ENCODE measurements around the gene C12orf54. TPM values are rescaled to one million over a fixed set of nuclear protein-coding genes. Genes with fewer than 3 reads are reported as not detected.
"Not testable (repeated sequence)": the region's sequence is repeated elsewhere in the genome, so short reads cannot be mapped to it uniquely, and the experiment has no call there.

The C12orf54 gene
- total and polyA plus RNA-seq, 2 of the 8 experiments (the other 6 are each of a cell fraction or from before 2014, with no cell fraction given): not detected

GRCh38 chr12:48489012-48489411 lies 6.7 kb downstream of the C12orf54 start:
- Histone ChIP-seq H3K9ac (replicated peaks in 1 of 4; ENCODE audit: extremely low read depth in 1 of 4, low read depth in 3 of 4, low read length in 3 of 4) (no peak overlapping the region), H3K56ac (replicated peaks; ENCODE audit: insufficient read length, low read depth, low read length) (no peak overlapping the region), H3K4ac (replicated peaks; ENCODE audit: insufficient read length, low read depth, low read length) (no peak overlapping the region), H3K18ac (ENCODE audit: extremely low read depth, low read length) (no peak overlapping the region), H2AK5ac (ENCODE audit: low read depth, low read length) (no peak overlapping the region), H3K14ac (ENCODE audit: insufficient read length) (no peak overlapping the region), H3K23me2 (ENCODE audit: low read depth, low read length) (no peaks in the 10 kb centered on the region), H3K4me1 (replicated peaks in 1 of 4; ENCODE audit: control insufficient read depth in 3 of 4, insufficient read depth in 4 of 4, low read length in 3 of 4) (no peaks in the 10 kb centered on the region), H3K4me3 (ENCODE audit: extremely low read depth in 1 of 4, insufficient read depth in 2 of 4, low read depth in 3 of 4, low read length in 4 of 4) (no peak overlapping the region), H2BK20ac (ENCODE audit: low read length) (no peak overlapping the region), H3K79me1 (ENCODE audit: low read depth, low read length) (no peaks in the 10 kb centered on the region), H3K23ac (ENCODE audit: insufficient read length) (no peak overlapping the region), H3K4me2 (ENCODE audit: insufficient read depth in 1 of 2, low read depth in 2 of 2, low read length in 2 of 2) (no peak overlapping the region), H3K9me3 (ENCODE audit: insufficient read depth in 2 of 2, low read depth in 1 of 2, low read length in 1 of 2) (peaks cover 11 to 28% of the 10 kb centered on the region in 2 experiments; a peak in 3 of 4 replicates), H4K20me1 (replicated peaks in 1 of 2; ENCODE audit: control insufficient read depth in 1 of 2, insufficient read depth in 2 of 2, low read length in 2 of 2) (no peaks in the 10 kb centered on the region), H4K91ac (replicated peaks; ENCODE audit: insufficient read length, low read length) (no peak overlapping the region), H3K27me3 (replicated peaks in 1 of 4; ENCODE audit: control insufficient read depth in 3 of 4, extremely low read depth in 1 of 4, insufficient read depth in 3 of 4, low read length in 3 of 4) (no peaks in the 10 kb centered on the region), H2BK15ac (ENCODE audit: low read length) (no peak overlapping the region), H3K79me2 (ENCODE audit: control insufficient read depth in 1 of 2, insufficient read depth in 2 of 2, low read length in 2 of 2) (no peaks in the 10 kb centered on the region), H4K8ac (ENCODE audit: extremely low read depth, insufficient read depth, low read length) (no peak overlapping the region), H4K5ac (ENCODE audit: insufficient read length, low read depth, low read length) (no peak overlapping the region), H2BK5ac (ENCODE audit: low read depth, low read length) (no peak overlapping the region), H3K36me3 (ENCODE audit: control insufficient read depth in 2 of 4, insufficient read depth in 4 of 4, low read length in 3 of 4) (no peaks in the 10 kb centered on the region), H2BK120ac (replicated peaks; ENCODE audit: low read depth, low read length) (no peak overlapping the region), H2BK12ac (ENCODE audit: low read depth, low read length) (no peak overlapping the region), H3K27ac (ENCODE audit: low read depth, low read length) (no peak overlapping the region), H2AFZ (ENCODE audit: low read length) (no peak overlapping the region)
- no peak for TF ChIP-seq POLR2A (IDR thresholded peaks at IDR 0.05; ENCODE audit: control extremely low read depth in 1 of 2, low read depth in 2 of 2, low read length in 2 of 2)
- TF ChIP-seq TBP (IDR thresholded peaks at IDR 0.05; ENCODE audit: low read depth, low read length): no peak
- ChIA-PET CTCF (ENCODE audit: partially characterized antibody) (interaction anchor here (1.3 kb wide), 1 partner anchor 129 kb away, joined by 4 read pairs; no protein-coding TSS in a partner anchor), POLR2A (ENCODE audit: partially characterized antibody) (no interaction called here)
- FAIRE-seq (no peak), DNase-seq (ENCODE audit: low read depth in 1 of 2, low spot score in 2 of 2) (no peak)
- WGBS, 2 experiments (ENCODE audit: extremely low coverage in 1 of 2, insufficient coverage in 1 of 2, insufficient read length in 1 of 2, insufficient replicate concordance in 2 of 2, low coverage in 1 of 2, low lambda C conversion rate in 2 of 2, missing lambda C conversion rate in 1 of 2): 74% methylated on average over 2 of the region's 2 CpGs; no CpG with 5 or more reads in 1 of the 2 experiments

GRCh38 chr12:48489456-48489855 lies 7.2 kb downstream of the C12orf54 start:
- FAIRE-seq; H3K23ac ChIP-seq (ENCODE audit: insufficient read length); H2BK5ac ChIP-seq (ENCODE audit: low read depth, low read length); H3K79me1 ChIP-seq (ENCODE audit: low read depth, low read length); H3K36me3 ChIP-seq (ENCODE audit: control insufficient read depth in 2 of 4, insufficient read depth in 4 of 4, low read length in 3 of 4); H3K27ac ChIP-seq (ENCODE audit: low read depth, low read length); H2BK15ac ChIP-seq (ENCODE audit: low read length); H3K4ac ChIP-seq (replicated peaks; ENCODE audit: insufficient read length, low read depth, low read length); H3K56ac ChIP-seq (replicated peaks; ENCODE audit: insufficient read length, low read depth, low read length); H3K14ac ChIP-seq (ENCODE audit: insufficient read length); POLR2A ChIA-PET (ENCODE audit: partially characterized antibody); H4K8ac ChIP-seq (ENCODE audit: extremely low read depth, insufficient read depth, low read length); H2AFZ ChIP-seq (ENCODE audit: low read length); H4K20me1 ChIP-seq (replicated peaks in 1 of 2; ENCODE audit: control insufficient read depth in 1 of 2, insufficient read depth in 2 of 2, low read length in 2 of 2); H4K5ac ChIP-seq (ENCODE audit: insufficient read length, low read depth, low read length); H2AK5ac ChIP-seq (ENCODE audit: low read depth, low read length); H3K4me2 ChIP-seq (ENCODE audit: insufficient read depth in 1 of 2, low read depth in 2 of 2, low read length in 2 of 2); H3K4me1 ChIP-seq (replicated peaks in 1 of 4; ENCODE audit: control insufficient read depth in 3 of 4, insufficient read depth in 4 of 4, low read length in 3 of 4); H3K23me2 ChIP-seq (ENCODE audit: low read depth, low read length); H3K79me2 ChIP-seq (ENCODE audit: control insufficient read depth in 1 of 2, insufficient read depth in 2 of 2, low read length in 2 of 2); H3K4me3 ChIP-seq (ENCODE audit: extremely low read depth in 1 of 4, insufficient read depth in 2 of 4, low read depth in 3 of 4, low read length in 4 of 4); H2BK12ac ChIP-seq (ENCODE audit: low read depth, low read length); H3K27me3 ChIP-seq (replicated peaks in 1 of 4; ENCODE audit: control insufficient read depth in 3 of 4, extremely low read depth in 1 of 4, insufficient read depth in 3 of 4, low read length in 3 of 4); H2BK120ac ChIP-seq (replicated peaks; ENCODE audit: low read depth, low read length); H3K18ac ChIP-seq (ENCODE audit: extremely low read depth, low read length); H3K9ac ChIP-seq (replicated peaks in 1 of 4; ENCODE audit: extremely low read depth in 1 of 4, low read depth in 3 of 4, low read length in 3 of 4); DNase-seq (ENCODE audit: low read depth in 1 of 2, low spot score in 2 of 2); H2BK20ac ChIP-seq (ENCODE audit: low read length); H4K91ac ChIP-seq (replicated peaks; ENCODE audit: insufficient read length, low read length): not testable (repeated sequence)
- CTCF ChIA-PET (ENCODE audit: partially characterized antibody): interaction anchor here (1.3 kb wide), 1 partner anchor 129 kb away, joined by 4 read pairs; no protein-coding TSS in a partner anchor
- H3K9me3 ChIP-seq (ENCODE audit: insufficient read depth in 2 of 2, low read depth in 1 of 2, low read length in 1 of 2): peaks cover 12 to 29% of the 10 kb centered on the region in 2 experiments; a peak in 3 of 4 replicates
- 82% methylated on average over 7 of the region's 7 CpGs; no CpG with 5 or more reads in 1 of the 2 experiments for WGBS, 2 experiments (ENCODE audit: extremely low coverage in 1 of 2, insufficient coverage in 1 of 2, insufficient read length in 1 of 2, insufficient replicate concordance in 2 of 2, low coverage in 1 of 2, low lambda C conversion rate in 2 of 2, missing lambda C conversion rate in 1 of 2)
